Activated CD8-positive, alpha-beta memory T cell treated with anti-CD3 and anti-CD28 coated beads for 24 hours (primary cell): Measurements from ENCODE around the gene KCNH1.

ENCODE experiments used
- DNase-seq: peaks from one replicate; pipeline ENCODE4 v3.0.0-alpha.2; 2020

KCNH1 gene

DNA sequence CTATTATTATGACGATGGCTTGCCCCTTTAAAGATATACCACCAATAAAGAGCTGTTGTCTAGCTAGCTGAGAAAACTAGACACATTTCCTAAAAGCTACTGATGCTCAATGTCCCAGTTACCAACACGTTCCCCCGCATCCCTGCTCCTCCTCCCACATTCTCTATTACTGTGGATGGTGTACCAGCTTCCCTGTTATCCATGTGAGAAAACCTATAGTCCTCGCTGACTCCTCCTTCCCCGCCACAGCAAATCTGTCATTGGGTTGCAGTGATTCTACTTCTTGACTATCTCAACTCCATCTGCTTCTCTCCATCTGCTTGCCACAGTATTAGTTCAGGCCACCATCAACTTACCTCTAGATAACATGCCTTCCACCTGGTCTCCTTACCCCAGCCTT is 337.5 kb downstream of the KCNH1 start:
- DNase-seq = no peak

DNA sequence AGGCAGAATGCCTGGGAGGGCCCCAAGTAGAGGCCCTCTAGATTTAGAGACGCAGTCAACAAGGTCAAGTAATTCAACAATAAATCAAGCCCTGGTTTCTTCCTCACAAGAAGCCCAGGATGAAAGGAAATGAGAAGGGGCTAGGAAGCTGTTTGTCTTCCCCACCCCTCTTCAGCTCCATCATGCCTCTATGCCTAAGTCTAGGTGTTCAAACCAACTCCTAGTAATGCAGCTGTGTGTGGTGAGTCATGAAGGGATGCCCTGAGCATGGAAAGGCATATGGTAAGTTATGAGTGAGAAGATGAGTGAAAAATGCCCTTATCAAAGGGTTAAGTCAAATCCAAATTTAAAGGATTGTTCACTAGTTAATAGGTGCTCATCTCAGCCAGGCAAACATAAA is 339.5 kb downstream of the KCNH1 start:
- no peak for DNase-seq

DNA sequence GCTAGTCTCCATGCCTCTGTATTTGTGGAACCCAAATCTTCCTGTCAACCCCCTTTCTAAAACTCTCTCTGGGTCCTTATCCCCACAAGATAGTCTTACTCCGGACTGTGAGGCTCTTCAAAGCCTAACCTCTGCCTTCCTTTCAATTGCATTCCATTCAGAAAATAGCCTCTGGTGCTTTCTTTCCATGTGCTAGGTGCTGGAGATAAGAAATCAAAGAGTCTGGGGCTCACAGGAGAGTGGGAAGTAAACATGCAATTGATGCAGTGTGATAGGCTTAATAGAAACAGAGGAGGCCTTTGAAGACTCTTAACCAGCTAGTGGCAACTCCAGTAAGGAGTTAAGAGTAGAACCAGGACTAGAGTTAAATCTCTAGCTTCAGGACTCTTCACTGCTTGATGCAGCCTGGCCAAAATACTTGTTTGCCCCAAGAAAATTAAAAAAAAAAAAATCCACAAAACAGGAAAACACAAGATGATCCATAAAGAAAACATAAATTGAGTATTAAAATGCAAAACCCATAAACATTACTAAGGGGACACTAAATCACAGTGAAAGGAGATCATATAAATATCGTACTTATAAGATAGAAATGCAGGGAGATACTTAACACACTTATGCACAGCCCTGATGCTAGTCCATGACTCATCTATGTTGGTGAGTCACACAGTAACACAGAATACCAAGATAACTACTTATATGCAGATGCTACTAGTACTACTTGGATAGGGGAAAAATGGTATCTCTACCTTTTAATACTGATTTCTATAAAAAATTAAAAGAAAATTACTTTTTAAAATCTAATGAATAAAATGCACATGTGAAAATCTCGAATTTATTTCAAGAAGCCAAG is 341.5 kb downstream of the KCNH1 start:
- no peak for DNase-seq

DNA sequence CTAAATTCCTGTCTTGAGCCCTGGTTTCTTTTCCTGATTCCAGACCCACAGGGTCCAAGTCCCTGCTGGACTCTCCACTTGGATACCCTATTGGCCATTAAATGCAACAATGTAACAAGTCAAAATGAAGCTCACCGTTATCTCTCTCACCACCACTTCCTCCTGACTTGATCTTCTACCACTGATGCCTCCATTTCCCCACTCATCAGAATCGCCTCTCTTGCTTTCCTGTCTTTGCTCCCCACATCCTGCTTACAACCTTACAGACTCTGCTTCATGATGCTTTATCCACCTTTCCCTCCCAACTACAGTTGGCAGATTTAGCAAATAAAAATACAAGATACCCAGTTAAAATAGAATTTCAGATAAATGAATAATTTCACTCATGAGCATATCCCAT is 343.8 kb downstream of the KCNH1 start:
- DNase-seq = no peak

DNA sequence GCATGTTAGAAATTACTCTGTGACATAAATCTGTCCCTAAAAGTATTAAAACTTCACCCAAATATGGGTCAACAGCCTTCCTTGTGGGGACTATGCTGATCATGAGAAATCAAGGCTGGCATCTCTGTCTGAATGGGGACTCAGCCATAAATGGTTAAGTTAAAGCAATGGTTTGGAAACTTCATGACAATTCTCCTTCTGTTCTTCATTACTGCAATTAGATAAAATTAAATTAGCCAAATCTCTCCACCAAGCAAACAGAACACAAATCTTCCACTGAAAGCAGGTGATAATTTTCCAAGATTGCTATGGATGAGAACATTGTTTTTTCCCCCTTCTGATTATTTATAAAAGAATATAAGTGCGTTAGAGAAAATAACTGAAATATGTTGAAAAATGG is 346.1 kb downstream of the KCNH1 start:
- DNase-seq = no peak

DNA sequence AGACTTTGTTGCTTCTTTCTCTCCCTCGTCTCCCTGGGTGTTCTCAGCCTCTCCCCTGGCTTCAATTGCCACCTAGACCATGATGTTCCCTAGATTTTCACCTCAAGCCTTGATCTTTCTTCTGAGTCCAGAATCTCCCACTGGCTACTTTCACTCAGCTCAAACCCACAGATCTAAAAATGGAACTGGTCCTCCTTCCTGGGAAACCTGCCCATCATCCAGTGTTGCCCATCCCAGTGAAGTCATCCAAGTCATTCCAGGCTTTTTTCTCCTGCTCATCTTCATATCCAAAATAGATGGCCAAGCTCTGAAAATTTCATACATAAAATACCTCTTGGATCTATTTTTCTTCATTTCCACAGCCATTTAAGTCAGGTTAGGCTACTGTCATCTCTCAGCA is 347.4 kb downstream of the KCNH1 start:
- no peak for DNase-seq

DNA sequence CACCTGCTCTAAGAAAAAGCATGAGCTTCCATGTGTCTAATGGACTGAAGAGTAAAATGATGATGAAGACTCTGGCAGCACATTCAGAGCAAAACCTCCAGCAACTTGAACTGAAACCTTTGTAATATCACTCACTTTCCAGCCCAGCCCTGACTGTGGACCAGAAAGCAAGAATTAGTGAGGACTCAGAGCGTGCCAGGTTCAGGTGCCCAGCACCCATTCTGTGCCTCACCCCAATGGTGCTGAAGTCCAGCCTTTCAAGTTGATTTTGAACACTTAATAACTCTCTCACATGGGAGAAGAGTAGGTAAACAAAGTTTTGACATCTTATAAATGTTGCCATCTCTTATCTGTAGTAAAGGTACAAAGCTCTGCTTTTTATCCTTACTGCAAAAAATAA is 350.0 kb downstream of the KCNH1 start:
- no peak for DNase-seq

DNA sequence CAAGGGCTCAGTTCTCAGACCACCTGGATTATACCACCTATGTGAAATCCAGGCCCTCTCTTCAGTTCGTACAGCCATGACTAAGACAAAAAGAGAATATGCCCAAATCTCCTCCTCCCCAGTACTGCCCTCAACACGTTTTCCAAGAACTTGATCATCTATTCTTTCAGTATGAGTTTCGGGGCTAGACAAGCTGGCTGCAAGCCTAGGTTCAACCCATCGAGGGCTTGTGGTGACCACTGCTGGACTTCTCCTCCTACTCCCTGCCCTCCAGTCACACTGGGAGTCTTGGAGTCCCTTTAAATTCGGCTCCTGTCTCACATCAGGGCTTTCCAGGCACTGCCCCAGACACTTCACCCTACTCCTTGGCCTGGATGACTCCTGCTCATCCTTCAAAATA is 352.3 kb downstream of the KCNH1 start:
- DNase-seq = no peak

DNA sequence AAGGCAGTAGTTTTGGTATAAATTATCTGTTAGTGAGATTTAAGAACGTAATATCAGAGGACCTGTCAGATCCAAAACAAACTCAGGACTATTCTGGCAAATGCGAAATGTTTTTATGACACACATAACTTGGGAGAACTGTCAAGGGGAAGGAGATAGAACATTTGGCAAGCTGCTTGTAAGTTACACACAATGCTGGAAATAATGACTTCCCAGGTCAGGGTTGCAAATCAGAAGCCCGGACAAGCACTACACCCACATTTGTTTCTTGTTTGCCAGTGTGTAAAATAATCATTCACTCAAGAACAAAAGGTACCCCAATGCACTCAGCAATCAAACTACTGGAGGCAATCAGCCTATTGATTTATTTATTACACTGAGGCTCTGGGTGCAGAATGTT is 354.7 kb downstream of the KCNH1 start:
- no peak for DNase-seq

DNA sequence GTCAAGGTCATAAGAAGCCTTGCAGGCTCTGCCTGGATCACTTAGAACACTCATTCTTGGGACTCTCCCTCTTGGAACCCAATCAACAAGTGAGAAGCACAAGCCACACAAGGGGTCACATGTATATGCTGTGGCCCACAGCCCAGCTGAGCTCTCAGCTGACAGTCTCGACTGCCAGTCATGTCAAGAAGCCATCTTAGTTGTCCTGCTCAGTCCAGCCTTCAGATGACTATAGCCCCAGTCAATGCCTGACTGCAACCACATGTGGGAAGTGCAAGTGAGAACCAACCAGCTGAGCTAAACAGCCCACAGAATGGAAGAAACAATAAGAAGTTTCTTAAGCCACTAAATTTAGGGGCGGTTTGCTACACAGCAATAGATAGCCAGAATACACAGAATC is 356.0 kb downstream of the KCNH1 start:
- no peak for DNase-seq

DNA sequence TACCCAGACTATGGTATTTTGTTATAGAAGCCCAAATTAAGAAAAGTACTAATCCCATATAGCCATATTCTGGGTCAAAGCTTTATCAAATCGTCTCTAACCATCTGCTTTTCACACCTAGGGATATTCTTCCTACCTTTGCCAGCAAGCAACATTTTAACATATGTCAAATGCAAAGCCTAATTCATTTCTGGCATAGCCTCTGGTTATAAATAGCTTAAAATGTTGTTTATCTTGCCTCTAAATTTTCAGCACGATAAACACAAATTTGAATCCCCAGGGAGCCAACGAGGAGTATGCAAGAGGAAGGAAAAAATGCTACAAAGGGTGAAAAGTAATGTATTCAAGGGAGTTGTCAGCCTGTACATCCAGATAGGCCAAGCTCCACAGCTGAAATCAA is 357.2 kb downstream of the KCNH1 start:
- no peak for DNase-seq

DNA sequence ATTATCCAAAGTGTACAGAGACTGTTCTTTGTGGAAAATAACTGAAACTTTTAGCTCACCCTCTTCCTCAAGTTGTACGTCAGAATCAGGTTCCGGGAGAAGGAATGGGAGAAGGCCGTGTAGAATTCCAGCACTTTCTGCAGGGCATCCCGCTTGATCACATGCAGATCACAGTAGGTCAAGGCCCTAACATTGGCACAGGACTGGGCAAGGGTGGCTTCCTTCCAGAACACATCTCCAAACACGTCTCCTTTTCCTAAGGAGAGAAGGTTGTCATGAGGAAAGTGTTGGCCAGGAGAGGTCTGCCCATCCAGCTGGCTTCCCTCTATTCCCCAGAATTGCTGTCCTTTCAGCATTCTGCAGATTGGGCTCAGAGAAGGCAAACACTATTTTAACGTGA is 358.7 kb downstream of the KCNH1 start:
- no peak for DNase-seq

DNA sequence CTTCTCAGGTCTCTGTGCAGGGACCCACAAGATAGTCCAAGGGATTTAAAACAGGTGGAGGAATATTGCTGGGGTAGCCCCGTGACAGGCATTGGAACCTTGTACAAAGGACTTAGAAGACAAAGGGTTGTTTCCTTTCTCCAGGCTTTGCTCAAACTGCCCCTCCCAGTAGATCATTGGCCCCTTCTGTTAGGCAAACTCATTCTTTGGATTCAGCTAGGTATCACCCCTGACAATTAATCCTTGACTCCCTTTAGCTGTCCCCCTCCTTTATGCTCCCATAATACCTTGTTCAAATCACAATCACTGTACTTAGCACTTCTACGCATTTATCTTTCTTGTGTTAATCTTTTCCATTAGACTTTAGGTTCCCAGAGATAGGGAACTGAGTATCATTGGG is 360.5 kb downstream of the KCNH1 start:
- no peak for DNase-seq

DNA sequence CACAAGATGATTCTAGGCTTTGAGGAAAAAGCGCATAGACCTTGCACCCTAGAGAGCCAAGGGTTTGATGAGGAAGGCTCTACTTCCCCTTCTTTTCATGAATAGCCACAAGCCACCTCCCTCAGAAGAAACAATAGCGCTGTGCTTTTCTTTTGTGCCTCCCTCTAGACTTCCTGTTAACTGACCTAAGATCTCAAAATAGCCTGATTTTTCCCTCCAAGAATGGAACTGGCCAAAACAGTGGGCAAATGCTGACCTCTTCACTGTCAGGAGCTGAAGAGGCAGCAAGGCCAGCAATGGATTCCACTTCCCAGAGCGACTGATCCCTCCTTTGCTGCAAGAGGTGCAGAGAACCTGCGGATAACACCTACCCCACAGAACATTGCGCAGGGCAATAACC is 362.8 kb downstream of the KCNH1 start:
- DNase-seq = no peak

DNA sequence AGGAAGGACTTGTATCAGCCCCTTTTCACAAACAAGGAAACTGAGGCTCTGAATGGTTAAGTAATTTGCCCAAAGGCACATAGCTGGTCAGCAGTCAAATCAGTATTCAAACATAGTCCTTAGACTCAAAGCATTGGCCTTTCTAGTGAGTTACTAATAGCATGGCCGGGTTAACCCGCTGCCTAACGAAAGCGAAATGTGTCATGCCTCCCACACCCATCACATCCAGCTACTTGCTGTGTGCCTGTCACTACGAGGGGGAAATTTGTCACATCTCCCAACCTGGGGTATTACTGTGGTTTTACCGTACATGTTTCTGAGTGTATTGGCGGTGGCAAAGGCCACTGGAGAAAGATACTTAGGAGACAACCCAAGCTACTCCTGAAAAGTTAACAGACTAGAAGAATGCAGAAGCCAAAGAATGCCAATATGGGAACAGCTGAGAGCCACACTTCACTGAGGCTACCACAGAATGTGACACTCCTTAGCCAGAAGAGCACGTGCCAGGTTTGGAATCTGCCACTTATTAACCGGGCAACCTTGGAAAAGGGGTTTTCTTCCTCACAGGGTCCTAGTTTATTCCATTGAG is 363.5 kb downstream of the KCNH1 start:
- DNase-seq = no peak

DNA sequence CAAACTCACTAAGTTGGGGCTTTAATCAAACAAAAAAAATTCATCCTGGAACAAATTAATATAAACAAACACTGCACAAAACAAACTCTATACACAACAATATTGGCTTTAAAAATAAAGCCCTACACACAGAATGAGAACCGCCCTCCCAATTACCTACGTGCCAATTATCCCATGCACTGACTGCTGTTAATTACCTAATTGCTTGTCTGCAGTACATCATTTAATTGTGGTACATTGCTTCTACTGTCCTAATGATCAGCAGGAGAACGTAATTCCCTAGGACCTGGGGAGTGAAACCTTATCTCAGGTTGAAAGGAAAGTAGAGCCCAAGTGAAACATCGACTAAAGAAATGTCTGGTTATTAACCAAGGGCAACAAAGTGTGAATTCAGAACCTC is 364.5 kb downstream of the KCNH1 start:
- no peak for DNase-seq

DNA sequence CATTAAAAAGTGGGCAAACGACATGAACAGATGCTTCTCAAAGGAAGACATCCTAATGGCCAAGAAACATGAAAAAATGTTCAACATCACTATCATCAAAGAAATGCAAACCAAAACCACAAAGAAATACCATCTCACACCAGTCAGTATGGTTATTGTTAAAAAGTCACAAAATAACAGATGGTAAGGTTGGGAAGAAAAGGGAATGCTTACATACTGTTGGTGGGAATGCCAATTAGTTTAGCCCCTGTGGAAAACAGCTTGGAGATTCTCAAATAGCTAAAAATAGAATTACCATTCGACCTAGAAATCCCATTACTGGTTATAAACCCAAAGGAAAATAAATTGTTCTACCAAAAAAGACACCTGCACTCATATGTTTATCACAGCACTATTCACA is 369.4 kb downstream of the KCNH1 start:
- no peak for DNase-seq

DNA sequence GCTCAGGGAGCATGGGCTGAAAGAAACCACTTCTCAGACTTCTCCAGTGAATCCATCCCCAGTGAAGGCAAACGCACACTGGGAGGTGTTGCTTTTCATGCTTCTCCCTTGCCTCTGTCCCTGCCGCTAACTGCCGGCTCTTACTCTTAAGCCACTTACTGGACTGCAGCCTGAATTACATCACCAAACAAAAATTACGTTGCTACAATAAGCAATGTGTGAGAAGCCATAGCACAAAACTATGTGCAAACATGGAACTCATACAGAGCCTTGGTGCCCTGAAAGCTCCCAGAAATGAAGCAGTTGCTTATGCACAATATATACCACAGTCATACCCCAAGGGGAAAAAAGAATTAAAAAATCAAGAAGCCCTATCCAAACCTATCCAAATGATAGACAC is 375.2 kb downstream of the KCNH1 start:
- no peak for DNase-seq

DNA sequence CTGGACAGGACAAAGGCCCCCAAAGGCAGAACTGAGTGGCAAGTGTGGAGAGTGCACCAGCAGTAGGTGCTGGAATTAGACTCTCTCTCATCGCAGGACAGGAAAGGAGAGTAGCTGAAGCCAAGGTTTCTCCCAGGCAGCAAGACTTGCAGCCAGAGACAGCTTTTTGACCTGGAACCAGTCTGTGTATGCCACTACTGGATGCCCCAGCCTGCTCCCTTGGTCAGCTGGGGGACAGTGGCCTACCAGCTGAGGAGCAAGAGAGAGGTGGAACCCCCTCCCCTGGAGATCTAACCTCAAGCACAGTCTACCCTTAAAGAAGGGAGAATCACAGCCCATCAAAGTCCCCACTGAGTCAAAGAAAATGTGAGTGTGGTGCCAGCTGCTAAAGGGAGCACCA is 375.7 kb downstream of the KCNH1 start:
- no peak for DNase-seq

DNA sequence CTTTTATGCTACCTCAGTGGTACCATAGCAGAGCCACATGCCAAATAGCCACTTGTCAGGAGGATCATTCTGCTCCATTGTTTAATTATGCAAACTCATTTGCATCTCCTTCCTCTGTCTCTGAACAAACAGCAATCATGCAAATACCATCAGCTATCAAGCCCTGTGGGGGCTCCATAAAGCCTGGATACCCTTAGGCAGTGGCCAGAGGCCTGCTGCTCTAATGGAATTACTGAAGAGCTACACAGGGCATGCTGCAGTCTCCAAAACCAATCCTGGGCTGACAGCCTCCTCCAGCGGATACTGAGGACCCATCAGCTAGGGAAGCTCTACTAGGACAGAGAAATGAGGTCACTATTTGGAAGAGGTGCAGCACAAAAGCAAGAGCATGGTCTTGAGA is 376.3 kb downstream of the KCNH1 start:
- no peak for DNase-seq

DNA sequence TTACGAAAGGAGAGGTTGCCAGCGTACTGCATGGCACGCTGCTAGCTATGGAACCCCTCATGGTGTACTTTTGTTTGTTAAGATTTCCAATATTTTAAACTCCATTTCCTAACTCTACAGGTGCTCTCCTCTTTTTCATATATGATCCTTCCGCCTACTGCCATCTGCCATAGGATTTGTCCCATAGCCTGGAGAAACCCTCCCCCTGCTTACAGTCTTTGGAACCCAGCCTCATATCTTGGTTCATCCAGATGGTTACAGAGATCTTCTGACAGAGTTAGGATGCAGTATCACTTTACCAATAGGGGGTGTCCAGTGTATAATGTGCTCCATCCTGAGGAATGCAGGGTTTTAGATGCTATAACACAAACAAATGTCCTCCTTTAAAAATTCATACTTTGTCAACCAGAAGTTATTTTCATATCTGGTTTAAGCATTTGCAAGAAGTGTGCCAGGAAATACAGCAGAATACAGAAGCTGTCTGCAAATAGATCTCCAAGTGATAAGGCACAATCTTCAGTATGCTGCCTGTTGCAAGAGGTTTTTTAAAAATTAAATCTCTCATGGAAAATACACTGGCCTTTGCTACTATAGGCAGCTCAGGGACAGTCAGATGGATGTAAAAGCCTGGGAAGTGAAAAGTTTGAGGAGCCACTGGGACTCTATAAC is 377.8 kb downstream of the KCNH1 start:
- DNase-seq = no peak

DNA sequence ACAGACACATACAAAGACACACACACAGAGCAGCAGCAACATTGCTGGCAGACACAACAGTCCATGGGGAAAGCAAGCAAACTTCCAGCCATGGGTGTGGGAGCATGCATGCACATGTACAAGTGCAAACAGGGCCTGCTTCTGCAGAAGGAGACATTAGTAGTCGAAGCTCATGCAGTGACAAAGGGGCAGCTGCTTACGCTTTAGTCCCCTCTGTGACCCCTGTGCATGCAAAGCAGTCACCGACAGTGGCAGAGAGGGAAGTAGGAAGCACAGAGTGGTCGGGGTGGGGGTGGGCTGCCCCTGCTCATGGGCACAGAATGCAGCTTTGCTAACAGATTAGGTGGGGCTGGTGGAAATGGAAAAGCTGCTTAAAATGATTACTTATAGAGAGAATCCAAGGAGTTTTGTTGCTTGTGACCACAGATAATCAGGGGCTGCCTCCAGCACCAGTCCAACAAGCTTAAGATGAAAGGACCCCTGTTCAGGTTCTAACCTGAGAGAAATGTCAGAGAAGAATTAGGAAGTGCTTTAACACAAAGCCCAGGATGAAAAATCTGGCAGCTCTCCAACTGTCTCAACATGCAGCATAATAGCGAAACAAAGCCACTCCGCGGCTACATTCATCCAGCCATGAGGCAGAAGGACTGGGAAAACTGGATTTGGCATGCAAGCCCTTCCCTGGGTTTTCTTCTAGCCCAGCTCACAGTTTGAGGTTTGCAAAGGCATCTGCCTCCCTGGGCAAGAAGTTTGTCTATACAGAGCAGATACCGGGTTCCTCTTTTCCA is 378.9 kb downstream of the KCNH1 start:
- no peak for DNase-seq

DNA sequence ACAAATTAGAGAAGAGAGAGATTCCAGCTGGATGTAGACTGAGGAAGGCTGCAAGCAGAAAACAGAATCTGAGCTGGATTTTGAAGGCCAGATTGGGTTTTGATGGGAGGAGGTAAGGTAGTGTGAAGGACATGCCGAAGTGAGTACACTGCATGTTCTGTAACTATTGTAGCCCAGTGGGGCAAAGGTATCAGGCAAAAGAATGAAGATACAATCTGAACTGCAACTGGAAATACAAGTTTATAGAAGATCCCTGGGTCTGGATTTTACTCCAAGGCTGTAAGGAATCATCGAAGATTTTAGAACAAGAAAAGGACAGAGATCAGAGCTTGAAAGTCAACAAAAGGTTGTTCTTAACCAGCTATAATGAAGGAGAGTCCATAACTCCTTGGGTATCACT is 382.0 kb downstream of the KCNH1 start:
- no peak for DNase-seq

DNA sequence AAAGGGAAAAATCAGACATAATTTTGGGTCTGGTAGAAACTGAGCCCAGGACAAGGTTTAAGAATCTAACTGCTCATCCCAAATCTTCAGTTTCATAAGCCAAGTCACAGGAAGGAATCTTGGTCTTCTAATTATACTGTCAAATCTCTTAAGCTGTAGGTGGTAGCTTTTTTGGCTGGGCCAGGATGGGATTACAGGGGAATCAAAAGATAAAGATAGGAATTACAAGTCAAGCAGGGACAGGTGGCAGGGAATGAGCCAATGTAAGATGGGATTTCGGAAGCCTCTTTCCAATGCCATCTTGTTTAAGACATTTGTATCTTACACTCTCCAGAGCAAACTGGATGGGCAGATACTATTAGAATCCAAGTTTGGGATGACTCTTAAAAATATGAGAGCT is 383.5 kb downstream of the KCNH1 start:
- DNase-seq = no peak
